ENCODE results near the gene PTRH1. TPM values are rescaled to one million over a fixed set of nuclear protein-coding genes. Genes with fewer than 3 reads are reported as not detected.

Gene PTRH1
- total RNA-seq, 2 donors from 2014 or later, result 12.8 to 17.6 TPM

DNA sequence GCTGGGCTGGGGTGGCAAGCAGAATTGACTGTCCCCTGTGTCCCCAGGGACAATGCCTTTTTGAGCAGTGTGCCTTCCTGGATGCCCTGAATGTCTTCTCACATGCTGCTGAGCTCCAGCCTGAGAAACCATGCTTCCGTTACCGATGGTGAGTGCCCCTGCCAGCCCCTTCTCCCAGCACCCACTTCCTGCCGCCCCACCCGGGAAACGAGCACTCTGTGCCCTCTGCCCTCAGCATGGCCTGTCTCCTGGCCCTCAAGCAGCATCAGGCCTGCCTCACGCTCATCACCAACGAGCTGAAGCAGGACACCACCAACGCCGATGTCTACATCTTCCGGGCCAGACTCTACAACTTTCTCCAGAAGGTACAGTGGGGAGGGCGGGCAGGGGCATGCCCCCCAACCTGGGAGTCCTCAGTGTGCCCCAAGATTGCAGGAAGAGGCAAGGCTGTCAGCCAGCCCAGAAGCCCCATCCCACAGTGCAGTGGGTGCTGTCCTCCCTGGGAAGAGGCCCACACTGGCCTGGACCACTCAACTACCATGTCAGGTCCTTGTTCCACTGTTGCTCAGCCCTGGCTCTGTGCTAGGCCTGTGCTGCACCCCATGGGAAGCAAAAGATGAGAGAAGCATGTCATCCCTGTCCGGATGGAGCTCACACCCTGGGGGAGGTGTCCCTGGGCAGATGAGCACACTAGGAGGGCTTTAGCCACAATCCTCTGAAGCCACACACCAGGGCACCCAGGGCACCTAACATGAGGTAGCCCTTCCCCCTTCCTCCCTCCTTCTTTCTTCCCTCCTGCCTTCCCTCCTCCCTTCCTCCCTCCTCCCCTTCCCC, 4.8 kb upstream of the PTRH1 start:
- Mint-ChIP-seq H3K9me3 (no peaks in the 10 kb centered on the region), H3K27me3 (no peaks in the 10 kb centered on the region), H3K27ac (peak overlapping the region; percentile 56 to 80), H3K4me3 (peak overlapping the region; percentile 75), H3K36me3 (no peaks in the 10 kb centered on the region), H3K4me1 (ENCODE audit: low read depth in 2 of 2) (peaks cover 25 to 28% of the 10 kb centered on the region in 2 donors)
- no peak for ATAC-seq
- no peak for DNase-seq (ENCODE audit: low spot score)

DNA sequence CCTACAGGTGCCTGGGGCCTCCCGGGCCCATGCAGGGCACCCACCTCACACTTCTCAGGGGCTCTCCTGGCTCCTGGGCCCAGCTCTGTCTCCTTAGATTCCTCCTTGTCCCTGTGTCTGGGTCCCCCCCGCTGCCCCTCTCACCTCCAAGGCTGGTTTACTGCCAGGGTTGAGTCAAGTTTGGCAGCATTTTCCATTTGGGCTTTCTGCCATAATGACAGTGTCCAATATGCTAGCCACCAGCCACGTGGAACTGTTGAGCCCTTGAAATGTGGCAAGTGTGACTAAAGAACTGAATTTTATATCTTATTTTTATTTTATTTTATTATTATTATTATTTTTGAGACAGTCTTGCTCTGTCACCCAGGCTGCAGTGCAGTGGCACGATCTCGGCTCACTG, 2.3 kb upstream of the PTRH1 start:
- Mint-ChIP-seq H3K4me1 (ENCODE audit: low read depth in 2 of 2) (peaks cover 25 to 30% of the 10 kb centered on the region in 2 donors), H3K27ac (no peak overlapping the region), H3K36me3 (no peaks in the 10 kb centered on the region), H3K27me3 (no peaks in the 10 kb centered on the region), H3K4me3 (no peak overlapping the region), H3K9me3 (no peaks in the 10 kb centered on the region)
- ATAC-seq (no peak), DNase-seq (ENCODE audit: low spot score) (no peak)

DNA sequence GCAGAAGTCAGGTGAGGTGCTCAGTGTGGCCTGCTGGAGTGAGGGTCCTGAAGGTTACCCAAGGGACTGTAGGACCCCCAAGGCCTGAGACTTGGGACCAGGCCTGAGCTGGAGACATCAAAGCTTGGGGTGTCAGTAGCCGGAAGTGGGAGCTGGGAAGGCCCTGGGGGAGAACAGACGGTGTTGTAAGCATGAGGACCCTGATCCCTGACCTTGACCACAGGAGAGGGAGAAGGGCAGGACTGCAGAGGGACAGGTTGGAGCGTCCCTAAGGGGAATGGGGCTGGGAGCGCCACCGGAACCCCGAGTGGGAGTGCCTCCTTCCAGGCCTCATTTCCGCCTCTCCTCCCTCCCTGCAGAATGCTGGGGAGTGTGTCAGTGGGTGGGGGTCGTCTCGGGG, 949 bp upstream of the PTRH1 start:
- Mint-ChIP-seq H3K4me3 (peak overlapping the region; percentile 94), H3K36me3 (no peaks in the 10 kb centered on the region), H3K9me3 (no peaks in the 10 kb centered on the region), H3K27me3 (no peaks in the 10 kb centered on the region), H3K4me1 (ENCODE audit: low read depth in 2 of 2) (peaks cover 28 to 31% of the 10 kb centered on the region in 2 donors), H3K27ac (peak overlapping the region; percentile 78 to 92)
- ATAC-seq (no peak), DNase-seq (ENCODE audit: low spot score) (no peak)

DNA sequence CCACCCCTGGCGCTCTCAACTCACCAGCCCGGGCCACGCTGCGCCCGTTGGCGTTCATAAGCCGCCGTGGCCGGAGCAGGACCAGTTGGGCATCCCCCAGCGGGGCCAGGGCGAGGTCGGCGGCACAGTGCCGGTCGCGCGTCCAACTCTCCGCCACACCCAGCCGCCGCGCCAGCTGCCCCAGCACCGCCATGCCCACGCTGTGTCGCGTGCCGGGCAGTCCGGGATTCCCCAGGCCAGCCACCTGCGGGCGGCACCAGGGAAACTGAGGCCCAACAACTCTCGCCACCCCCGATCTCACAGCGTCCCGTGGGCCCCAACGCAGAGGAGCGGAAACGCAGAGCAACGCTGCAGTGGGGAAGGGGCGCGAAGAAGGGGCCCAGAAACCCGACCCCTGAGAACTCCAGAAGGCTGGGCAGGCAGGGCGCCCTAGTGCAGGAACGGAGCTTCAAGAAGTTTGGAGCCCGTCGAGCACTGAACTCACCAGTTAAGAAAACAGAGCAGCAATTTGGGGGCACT, 453 bp downstream of the PTRH1 start:
- ATAC-seq, result peak in 1 of 2 donors; percentile 1
- H3K36me3 Mint-ChIP-seq, result no peaks in the 10 kb centered on the region
- no peak for DNase-seq (ENCODE audit: low spot score)
- peak overlapping the region; percentile 78 to 92 for H3K27ac Mint-ChIP-seq
- H3K4me1 Mint-ChIP-seq (ENCODE audit: low read depth in 2 of 2), result peaks cover 29 to 32% of the 10 kb centered on the region in 2 donors
- peak overlapping the region; percentile 94 for H3K4me3 Mint-ChIP-seq
- H3K27me3 Mint-ChIP-seq, result no peaks in the 10 kb centered on the region
- no peaks in the 10 kb centered on the region for H3K9me3 Mint-ChIP-seq

DNA sequence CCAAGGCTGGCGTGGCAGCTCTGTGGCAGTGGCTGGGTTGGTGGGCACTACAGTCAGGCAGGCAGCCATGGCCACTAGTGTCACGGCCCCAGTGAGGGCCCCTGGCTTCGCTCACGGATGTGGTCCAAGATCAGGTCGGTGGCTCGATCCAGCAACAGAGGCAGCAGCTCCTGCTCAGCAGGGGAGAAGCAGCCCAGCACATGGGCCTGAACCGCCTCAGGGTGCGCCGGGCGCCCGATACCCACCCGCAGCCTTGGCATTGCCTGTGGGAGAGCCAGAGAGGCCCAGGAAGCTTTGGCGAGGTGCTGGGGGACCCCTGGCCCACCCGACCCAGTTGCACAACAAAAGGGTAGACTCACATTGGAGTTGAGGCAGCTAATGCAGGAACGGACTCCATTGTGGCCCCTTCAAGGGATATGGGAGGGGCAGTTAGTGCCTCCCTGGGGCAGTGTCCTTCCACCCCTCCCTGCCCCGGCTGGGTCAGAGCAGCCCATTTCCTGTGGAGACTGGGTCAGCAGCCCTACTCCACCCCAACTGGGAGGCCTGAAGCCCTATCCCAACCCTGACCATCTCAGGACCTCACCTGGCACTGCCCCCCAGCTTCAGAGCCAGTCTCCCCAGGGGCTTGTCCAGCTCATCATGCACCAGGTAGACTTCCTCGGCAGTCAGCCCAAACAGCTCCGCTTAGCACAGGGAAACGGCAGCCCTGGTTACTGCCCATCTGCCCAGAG, 1.3 kb downstream of the PTRH1 start:
- H3K36me3 Mint-ChIP-seq, result no peaks in the 10 kb centered on the region
- ATAC-seq (no peak), DNase-seq (ENCODE audit: low spot score) (no peak)
- H3K4me1 Mint-ChIP-seq (ENCODE audit: low read depth in 2 of 2), result peaks cover 24 to 25% of the 10 kb centered on the region in 2 donors
- peak overlapping the region; percentile 71 for H3K4me3 Mint-ChIP-seq
- H3K27me3 Mint-ChIP-seq, result no peaks in the 10 kb centered on the region
- H3K27ac Mint-ChIP-seq, result no peak overlapping the region
- H3K9me3 Mint-ChIP-seq, result no peaks in the 10 kb centered on the region

DNA sequence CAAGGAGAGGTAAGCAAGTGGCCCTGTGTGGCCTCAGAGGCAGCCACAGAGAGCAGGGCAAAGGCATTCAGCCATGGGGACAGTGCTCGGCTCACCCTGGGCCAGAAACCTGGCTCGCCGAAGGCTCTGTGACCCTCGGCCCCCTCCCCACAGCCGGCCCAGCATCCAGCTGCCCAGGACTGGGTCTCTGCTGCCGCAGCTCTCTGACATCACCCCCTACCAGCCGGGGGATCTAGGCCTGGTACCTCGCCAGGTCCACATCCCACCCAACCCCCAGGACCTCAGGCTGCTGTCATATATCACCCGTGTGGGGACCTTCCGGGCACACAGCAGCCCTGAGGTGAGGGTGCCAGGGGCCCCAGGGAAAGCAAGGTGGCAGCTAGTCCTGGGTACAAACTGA, 2.6 kb downstream of the PTRH1 start:
- H3K9me3 Mint-ChIP-seq, result no peaks in the 10 kb centered on the region
- no peak for ATAC-seq
- DNase-seq (ENCODE audit: low spot score), result no peak
- no peaks in the 10 kb centered on the region for H3K36me3 Mint-ChIP-seq
- no peak overlapping the region for H3K4me3 Mint-ChIP-seq
- no peak overlapping the region for H3K27ac Mint-ChIP-seq
- H3K4me1 Mint-ChIP-seq (ENCODE audit: low read depth in 2 of 2), result peaks cover 25 to 27% of the 10 kb centered on the region in 2 donors
- no peaks in the 10 kb centered on the region for H3K27me3 Mint-ChIP-seq

DNA sequence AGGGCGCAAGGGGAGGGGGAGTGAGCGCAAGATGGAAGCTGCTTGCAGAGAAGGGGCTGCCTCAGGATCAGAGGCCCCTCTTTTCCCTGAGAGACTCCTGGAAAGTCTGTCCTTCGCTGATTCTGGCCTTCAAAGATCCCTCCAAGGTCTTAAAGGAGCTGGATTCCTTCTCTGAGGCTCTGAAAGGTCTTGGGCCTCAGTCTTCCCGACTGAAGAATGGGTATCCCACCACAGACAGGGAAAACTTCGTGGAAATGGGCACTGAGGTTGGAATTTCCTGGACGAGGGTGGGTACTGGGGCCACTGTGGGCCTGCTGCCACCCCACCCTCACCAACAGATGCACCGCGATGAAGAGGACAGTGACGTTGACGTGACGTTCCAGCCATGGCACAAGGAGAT, 3.1 kb downstream of the PTRH1 start:
- no peak for ATAC-seq
- peaks cover 25 to 31% of the 10 kb centered on the region in 2 donors for H3K4me1 Mint-ChIP-seq (ENCODE audit: low read depth in 2 of 2)

DNA sequence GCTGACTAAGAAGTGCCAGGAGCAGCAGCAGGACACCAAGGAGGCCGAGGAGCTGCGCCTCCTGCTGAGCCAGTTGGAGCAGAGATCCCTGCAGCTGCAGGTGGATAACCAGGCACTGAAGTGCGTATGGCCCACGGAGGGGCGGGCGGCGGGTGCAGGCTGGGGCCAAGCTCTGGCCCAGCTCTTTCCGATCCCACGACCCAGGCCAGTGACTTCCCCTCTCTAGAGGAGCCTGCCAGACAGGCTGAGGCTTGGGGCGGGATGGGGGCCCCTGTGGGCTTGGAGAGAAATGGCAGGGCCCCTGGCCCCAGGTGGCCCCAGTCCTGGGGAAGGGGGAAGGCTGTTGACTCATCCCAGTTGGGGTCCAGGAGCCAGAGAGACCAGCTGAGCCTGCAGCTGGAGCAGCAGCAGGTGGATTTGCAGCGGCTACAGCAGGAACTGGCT, 3.6 kb downstream of the PTRH1 start:
- no peak overlapping the region for H3K27ac Mint-ChIP-seq
- no peaks in the 10 kb centered on the region for H3K27me3 Mint-ChIP-seq
- ATAC-seq (no peak), DNase-seq (ENCODE audit: low spot score) (no peak)
- no peaks in the 10 kb centered on the region for H3K36me3 Mint-ChIP-seq
- H3K9me3 Mint-ChIP-seq, result no peaks in the 10 kb centered on the region
- peaks cover 25 to 31% of the 10 kb centered on the region in 2 donors for H3K4me1 Mint-ChIP-seq (ENCODE audit: low read depth in 2 of 2)
- no peak overlapping the region for H3K4me3 Mint-ChIP-seq

More for the DNA sequence above, 3.1 kb downstream of the PTRH1 start:
- no peaks in the 10 kb centered on the region for H3K36me3 Mint-ChIP-seq
- H3K4me3 Mint-ChIP-seq, result no peak overlapping the region
- DNase-seq (ENCODE audit: low spot score), result no peak
- H3K27me3 Mint-ChIP-seq, result no peaks in the 10 kb centered on the region
- H3K27ac Mint-ChIP-seq, result no peak overlapping the region
- no peaks in the 10 kb centered on the region for H3K9me3 Mint-ChIP-seq

DNA sequence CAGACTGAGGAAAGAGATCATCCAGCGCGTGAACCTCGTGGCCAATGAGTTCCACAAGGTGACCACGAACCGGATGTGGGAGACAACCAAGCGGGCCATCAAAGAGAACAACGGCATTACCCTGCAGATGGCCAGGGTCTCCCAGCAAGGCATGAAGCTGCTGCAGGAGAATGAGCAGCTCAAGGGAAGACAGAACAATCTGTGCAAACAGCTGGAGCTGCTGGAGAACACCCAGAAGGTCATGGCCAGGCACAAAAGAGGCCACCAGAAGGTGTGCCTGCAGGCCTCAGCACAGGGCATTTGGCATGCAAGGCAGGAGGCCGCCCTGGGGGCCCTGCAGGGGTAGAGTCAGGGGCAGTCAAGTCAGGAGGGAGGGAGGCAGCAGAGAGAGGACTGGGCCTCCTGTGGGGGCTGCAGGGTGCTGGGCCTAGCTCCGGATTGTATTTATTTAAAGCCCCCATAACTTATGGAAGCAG, 4.2 kb downstream of the PTRH1 start:
- Mint-ChIP-seq H3K4me3 (peak overlapping the region; percentile 22), H3K27ac (peak overlapping the region in 1 of 2 donors; percentile 35)

DNA sequence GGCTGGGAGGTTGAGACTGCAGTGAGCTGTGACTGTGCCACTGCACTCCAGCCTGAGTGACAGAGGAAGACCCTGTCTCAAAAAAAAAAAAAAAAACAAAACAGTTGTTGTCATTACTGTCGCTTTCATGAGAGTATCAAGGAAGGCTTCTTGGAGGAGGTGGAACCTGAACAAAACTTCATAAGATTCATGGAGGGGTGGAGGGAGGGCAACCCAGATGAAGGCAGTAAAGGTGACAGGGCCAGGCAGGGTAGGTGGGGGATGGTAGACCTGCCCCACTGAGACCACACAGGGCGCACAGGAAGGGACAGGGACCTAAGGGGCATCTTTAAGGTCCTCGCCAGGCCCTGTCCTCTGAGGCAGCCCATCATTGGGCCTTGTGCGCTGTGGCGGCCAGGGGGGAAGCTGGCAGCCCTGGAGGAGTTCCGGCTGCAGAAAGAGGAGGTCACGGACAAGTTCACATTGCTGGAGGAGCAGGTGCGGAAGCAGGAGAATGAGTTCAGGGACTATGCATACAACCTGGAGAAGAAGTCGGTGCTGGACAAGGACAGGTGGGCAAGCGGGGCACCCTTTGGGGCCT, 5.2 kb downstream of the PTRH1 start:
- DNase-seq (ENCODE audit: low spot score) (no peak), ATAC-seq (no peak)
- Mint-ChIP-seq H3K36me3 (no peaks in the 10 kb centered on the region), H3K4me1 (ENCODE audit: low read depth in 2 of 2) (peaks cover 16 to 23% of the 10 kb centered on the region in 2 donors), H3K9me3 (no peaks in the 10 kb centered on the region), H3K4me3 (no peak overlapping the region), H3K27me3 (no peaks in the 10 kb centered on the region), H3K27ac (no peak overlapping the region)

More for the DNA sequence above, 4.2 kb downstream of the PTRH1 start:
- no peak for ATAC-seq
- no peaks in the 10 kb centered on the region for H3K36me3 Mint-ChIP-seq
- no peak for DNase-seq (ENCODE audit: low spot score)
- H3K9me3 Mint-ChIP-seq, result no peaks in the 10 kb centered on the region
- H3K4me1 Mint-ChIP-seq (ENCODE audit: low read depth in 2 of 2), result peaks cover 25 to 31% of the 10 kb centered on the region in 2 donors
- no peaks in the 10 kb centered on the region for H3K27me3 Mint-ChIP-seq

DNA sequence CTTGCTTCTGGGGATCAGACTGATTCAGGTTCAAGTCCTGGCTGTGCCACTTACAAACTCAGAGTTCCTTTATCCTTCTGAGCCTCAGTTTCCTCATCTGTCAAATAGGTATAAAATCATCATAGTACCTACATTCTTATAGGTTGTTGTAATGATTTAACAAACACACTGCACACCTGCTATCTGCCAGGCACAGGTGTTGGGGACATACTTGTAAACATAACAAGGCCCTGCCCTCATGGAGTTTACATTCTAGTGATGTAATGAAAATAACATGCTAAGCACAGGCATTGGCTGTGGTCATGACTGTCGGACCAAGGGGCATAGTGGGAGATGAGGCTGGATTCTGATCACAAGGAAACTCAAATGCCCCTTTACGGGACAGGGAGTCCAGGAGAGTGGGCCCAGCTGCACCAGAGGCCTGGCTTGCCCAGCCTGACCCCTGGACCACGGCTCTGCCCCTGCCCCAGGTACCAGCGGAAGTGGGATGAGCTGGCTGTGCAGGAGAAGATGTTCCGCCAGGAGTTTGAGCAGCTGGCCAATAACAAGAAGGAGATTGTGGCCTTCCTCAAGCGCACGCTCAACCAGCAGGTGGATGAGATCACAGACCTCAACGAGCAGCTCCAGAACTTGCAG, 6.4 kb downstream of the PTRH1 start:
- Mint-ChIP-seq H3K9me3 (no peaks in the 10 kb centered on the region), H3K4me3 (no peak overlapping the region), H3K36me3 (no peaks in the 10 kb centered on the region), H3K27ac (no peak overlapping the region), H3K27me3 (no peaks in the 10 kb centered on the region), H3K4me1 (ENCODE audit: low read depth in 2 of 2) (peaks cover 14 to 23% of the 10 kb centered on the region in 2 donors)
- DNase-seq (ENCODE audit: low spot score), result no peak
- no peak for ATAC-seq

DNA sequence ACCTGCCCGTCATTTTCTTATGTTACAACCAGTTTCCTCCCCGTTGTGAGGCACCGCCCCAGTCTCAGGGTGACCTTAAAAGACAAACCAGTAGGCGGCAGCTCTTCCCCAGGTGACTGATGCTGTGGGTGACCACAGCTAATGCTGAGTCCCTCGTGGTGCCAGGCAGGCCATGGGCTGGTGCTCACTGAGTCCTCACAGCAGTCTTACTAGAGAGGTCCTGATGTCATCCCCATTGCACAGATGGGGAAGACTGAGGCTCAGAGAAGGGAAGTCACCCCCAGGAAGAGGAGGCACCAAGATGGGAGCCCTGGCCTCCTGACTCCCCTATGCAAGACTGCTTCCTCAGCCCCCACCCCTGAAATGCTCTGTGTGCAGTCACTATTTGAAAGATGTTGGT, 7.7 kb downstream of the PTRH1 start:
- Mint-ChIP-seq H3K36me3 (no peaks in the 10 kb centered on the region), H3K27ac (no peak overlapping the region), H3K4me3 (no peak overlapping the region), H3K27me3 (no peaks in the 10 kb centered on the region), H3K9me3 (no peaks in the 10 kb centered on the region), H3K4me1 (ENCODE audit: low read depth in 2 of 2) (peaks cover 19 to 26% of the 10 kb centered on the region in 2 donors)
- ATAC-seq, result peak; percentile 34 to 49
- no peak for DNase-seq (ENCODE audit: low spot score)

DNA sequence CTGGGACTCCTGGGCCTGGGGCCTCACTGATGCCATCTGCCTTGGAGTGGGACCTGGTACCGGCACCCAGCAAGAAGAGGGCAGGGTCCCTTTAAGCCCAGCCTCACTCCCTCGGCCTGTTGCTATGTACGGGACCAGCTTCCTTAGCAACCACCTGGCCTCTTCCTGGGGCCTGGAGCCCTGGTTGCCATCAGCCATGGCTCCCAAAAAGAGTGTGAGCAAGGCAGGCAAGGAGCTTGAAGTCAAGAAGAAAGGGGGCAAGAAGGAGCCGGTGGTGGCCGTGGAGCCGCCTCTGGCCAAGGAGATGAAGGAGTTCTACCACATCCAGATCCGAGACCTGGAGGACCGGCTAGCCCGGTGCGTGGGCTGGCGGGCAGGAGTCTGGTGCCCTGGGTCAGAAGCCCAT, 8.6 kb downstream of the PTRH1 start, which contains the start of gene CFAP157:
TSS of gene CFAP157 (plus strand) at position 153 of the 406 bp plus-strand sequence. CDS start at position 197, 44 bp downstream.
- no peaks in the 10 kb centered on the region for H3K9me3 Mint-ChIP-seq
- ATAC-seq (no peak), DNase-seq (ENCODE audit: low spot score) (no peak)
- H3K4me1 Mint-ChIP-seq (ENCODE audit: low read depth in 2 of 2), result peaks cover 19 to 22% of the 10 kb centered on the region in 2 donors
- H3K4me3 Mint-ChIP-seq, result no peak within 1 kb of the TSS
- H3K36me3 Mint-ChIP-seq, result no peaks in the 10 kb centered on the region
- no peaks in the 10 kb centered on the region for H3K27me3 Mint-ChIP-seq
- H3K27ac Mint-ChIP-seq, result no peak within 1 kb of the TSS

All from natural killer cell treated with Interleukin-12 subunit alpha and Interleukin-12 subunit beta and Interleukin-15 and Interleukin-18, amount 100 ng/mL, for 72 hours (primary cell).